Parathyroid adenoma (tissue), 2 donors: Measurements from ENCODE around the gene CACHD1.

Experiments used
- H2AFZ ChIP-seq: fragments of 300-600 bp; sonication (generic); one replicate; pipeline ENCODE4 v1.7.0; 2017; ENCODE audit warnings: antibody characterized with exemption, mild to moderate bottlenecking
- H3K27ac ChIP-seq: fragments of 300-600 bp; sonication (generic); one replicate; pipeline ENCODE4 v1.7.0; 2017
- H3K27me3 ChIP-seq: fragments of 300-600 bp; sonication (generic); one replicate; pipeline ENCODE4 v1.7.0; 2017; ENCODE audit warnings: low read length; ENCODE audit not compliant: control insufficient read depth, insufficient read depth
- H3K36me3 ChIP-seq: fragments of 300-600 bp; sonication (generic); one replicate; pipeline ENCODE4 v1.7.0; 2017; ENCODE audit warnings: low read length; ENCODE audit not compliant: control insufficient read depth, insufficient read depth
- H3K4me1 ChIP-seq: fragments of 300-600 bp; sonication (generic); one replicate; pipeline ENCODE4 v1.7.0; 2017; ENCODE audit warnings: control low read depth
- H3K4me2 ChIP-seq: fragments of 300-600 bp; sonication (generic); one replicate; pipeline ENCODE4 v1.7.0; 2017; ENCODE audit warnings: low read length
- H3K4me3 ChIP-seq: fragments of 300-600 bp; sonication (generic); one replicate; pipeline ENCODE4 v1.7.0; 2017; ENCODE audit warnings: low read depth, low read length
- H3K79me2 ChIP-seq: fragments of 300-600 bp; sonication (generic); one replicate; pipeline ENCODE4 v1.7.0; 2017; ENCODE audit warnings: control low read depth
- H3K9ac ChIP-seq: fragments of 300-600 bp; sonication (generic); one replicate; pipeline ENCODE4 v1.7.0; 2017; ENCODE audit warnings: mild to moderate bottlenecking
- H3K9me3 ChIP-seq: fragments of 300-600 bp; sonication (generic); one replicate; pipeline ENCODE4 v1.7.0; 2017; ENCODE audit warnings: low read length; ENCODE audit not compliant: control insufficient read depth
- TF ChIP-seq, protein P1 (sequence below): fragments of 300-600 bp; sonication (generic); IDR thresholded peaks from one replicate; pipeline ENCODE4 v1.7.0; 2017; ENCODE audit warnings: antibody characterized with exemption, mild to moderate bottlenecking
- donor health status: primary hyperparathyroidism.

CACHD1 gene

DNA sequence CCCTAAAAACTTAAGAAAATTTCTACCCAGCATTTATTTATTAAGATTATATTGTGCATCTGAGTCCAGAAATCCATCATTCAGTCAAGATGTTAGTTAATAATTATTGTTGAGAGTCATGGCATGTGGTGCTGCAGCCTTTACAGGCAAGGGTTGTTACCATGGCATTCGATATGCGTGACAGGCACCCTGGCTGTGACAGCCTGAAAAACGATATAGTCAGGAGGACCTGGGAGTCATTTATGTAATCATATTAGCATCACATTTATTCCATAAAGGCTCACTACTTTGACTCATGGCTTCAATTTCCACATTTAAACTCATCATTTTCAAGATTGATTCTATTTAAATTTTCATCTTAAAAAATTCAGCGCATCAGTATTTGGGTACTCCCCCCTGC is 68.0 kb downstream of the CACHD1 start:
- Histone ChIP-seq H3K4me1 (peaks cover 7% of the 10 kb centered on the region), H3K27me3 (no peaks in the 10 kb centered on the region), H3K9ac (no peak overlapping the region), H3K36me3 (no peaks in the 10 kb centered on the region), H3K27ac (no peak overlapping the region), H3K4me2 (no peak overlapping the region), H3K9me3 (no peaks in the 10 kb centered on the region), H3K79me2 (peaks cover 5% of the 10 kb centered on the region), H2AFZ (no peak overlapping the region), H3K4me3 (no peak overlapping the region)
- TF ChIP-seq, protein P1, sequence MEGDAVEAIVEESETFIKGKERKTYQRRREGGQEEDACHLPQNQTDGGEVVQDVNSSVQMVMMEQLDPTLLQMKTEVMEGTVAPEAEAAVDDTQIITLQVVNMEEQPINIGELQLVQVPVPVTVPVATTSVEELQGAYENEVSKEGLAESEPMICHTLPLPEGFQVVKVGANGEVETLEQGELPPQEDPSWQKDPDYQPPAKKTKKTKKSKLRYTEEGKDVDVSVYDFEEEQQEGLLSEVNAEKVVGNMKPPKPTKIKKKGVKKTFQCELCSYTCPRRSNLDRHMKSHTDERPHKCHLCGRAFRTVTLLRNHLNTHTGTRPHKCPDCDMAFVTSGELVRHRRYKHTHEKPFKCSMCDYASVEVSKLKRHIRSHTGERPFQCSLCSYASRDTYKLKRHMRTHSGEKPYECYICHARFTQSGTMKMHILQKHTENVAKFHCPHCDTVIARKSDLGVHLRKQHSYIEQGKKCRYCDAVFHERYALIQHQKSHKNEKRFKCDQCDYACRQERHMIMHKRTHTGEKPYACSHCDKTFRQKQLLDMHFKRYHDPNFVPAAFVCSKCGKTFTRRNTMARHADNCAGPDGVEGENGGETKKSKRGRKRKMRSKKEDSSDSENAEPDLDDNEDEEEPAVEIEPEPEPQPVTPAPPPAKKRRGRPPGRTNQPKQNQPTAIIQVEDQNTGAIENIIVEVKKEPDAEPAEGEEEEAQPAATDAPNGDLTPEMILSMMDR, result no peak

DNA sequence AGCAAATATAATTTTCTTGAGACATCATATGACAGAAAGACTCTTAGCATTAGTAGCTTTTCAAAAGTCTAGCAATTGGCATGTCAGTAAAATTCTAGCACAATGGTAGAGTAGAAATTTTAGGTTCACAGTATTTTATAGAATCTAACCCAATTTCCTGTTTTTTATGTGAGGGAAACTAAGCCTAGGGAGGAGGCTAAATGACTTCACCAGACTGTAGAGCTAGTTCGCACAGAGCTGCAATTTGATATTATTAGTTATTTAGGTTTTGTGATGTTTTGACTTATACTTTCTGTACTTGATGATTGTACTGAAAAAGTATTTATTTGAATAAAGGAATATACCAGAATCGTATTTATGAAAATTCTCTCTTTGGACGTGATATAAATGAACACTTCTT is 68.5 kb downstream of the CACHD1 start:
- Histone ChIP-seq H3K9me3 (no peaks in the 10 kb centered on the region), H2AFZ (no peak overlapping the region), H3K4me1 (peaks cover 7% of the 10 kb centered on the region), H3K4me2 (no peak overlapping the region), H3K36me3 (no peaks in the 10 kb centered on the region), H3K27ac (no peak overlapping the region), H3K79me2 (peaks cover 5% of the 10 kb centered on the region), H3K4me3 (no peak overlapping the region), H3K27me3 (no peaks in the 10 kb centered on the region), H3K9ac (no peak overlapping the region)
- TF ChIP-seq, protein P1, result no peak

DNA sequence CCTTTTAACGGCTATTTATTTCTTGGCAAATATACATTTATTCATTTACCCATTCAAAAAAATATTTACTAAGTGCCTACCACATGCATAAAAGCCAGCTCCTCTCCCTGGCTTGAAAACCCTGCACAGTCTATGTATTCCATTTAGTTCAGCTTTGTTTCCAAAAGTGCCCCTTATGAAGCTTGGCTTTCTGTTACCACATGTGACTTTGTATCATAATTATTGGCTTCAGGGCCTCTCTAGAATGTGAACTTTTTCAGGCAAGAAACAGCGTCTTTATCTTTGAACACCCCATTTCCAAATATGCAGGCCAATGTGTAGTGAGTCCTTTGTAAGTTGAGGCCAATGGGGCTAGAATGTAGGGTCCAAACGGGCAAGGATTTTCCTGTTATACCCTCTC is 69.4 kb downstream of the CACHD1 start:
- Histone ChIP-seq H3K4me1 (peaks cover 7% of the 10 kb centered on the region), H3K79me2 (peaks cover 5% of the 10 kb centered on the region), H3K36me3 (no peaks in the 10 kb centered on the region), H3K9me3 (no peaks in the 10 kb centered on the region), H3K27me3 (no peaks in the 10 kb centered on the region), H3K9ac (no peak overlapping the region), H3K4me2 (peak overlapping the region; percentile 19), H3K4me3 (no peak overlapping the region), H3K27ac (no peak overlapping the region), H2AFZ (no peak overlapping the region)
- TF ChIP-seq, protein P1, result no peak

DNA sequence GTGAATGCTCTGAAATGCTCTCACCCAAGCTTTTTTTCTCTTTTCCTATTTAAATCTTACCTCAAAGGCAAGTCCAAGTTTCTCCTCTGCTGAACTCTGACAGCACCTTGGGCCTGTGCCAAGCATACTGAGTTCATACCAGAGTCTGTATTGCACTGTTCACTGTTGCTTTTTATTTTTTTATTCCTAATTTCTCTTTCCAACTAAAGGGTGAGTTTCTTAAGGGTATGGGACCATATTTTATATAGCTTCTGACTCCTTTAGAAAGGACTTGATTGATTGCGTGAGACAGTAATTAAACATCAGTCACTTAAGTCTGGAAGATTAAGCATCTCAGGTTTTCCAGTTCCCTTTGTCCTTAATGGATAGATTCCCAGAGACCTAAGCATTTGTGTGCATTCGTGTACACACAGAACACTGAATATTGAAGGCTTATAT is 69.9 kb downstream of the CACHD1 start:
- H3K4me1 ChIP-seq, result peaks cover 7% of the 10 kb centered on the region

More for the DNA sequence above, 69.9 kb downstream of the CACHD1 start:
- Histone ChIP-seq H3K27ac (peak overlapping the region; percentile 36), H2AFZ (no peak overlapping the region), H3K79me2 (no peaks in the 10 kb centered on the region), H3K4me3 (no peak overlapping the region), H3K36me3 (no peaks in the 10 kb centered on the region), H3K4me2 (peak overlapping the region; percentile 24), H3K9me3 (no peaks in the 10 kb centered on the region), H3K9ac (no peak overlapping the region), H3K27me3 (no peaks in the 10 kb centered on the region)
- TF ChIP-seq, protein P1, result no peak
